ENCODE results near the gene ITPK1.

GRCh38 chr14:92934196-92935085 is 181.3 kb downstream of the ITPK1 start:
- TF ChIP-seq EZH2phosphoT487 (IDR thresholded peaks at IDR 0.05; ENCODE audit: insufficient read depth, low read depth) (no peak), EZH2 (IDR thresholded peaks at IDR 0.05; ENCODE audit: insufficient read depth, poor library complexity, severe bottlenecking) (no peak)

Data from GM23248 (cell line).